ENCODE measurements around the gene SLC6A9. TPM values are rescaled to one million over a fixed set of nuclear protein-coding genes. Genes with fewer than 3 reads are reported as not detected.

The SLC6A9 gene
- total RNA-seq, 1 experiment from 2014 or later, result 45.0 TPM

DNA sequence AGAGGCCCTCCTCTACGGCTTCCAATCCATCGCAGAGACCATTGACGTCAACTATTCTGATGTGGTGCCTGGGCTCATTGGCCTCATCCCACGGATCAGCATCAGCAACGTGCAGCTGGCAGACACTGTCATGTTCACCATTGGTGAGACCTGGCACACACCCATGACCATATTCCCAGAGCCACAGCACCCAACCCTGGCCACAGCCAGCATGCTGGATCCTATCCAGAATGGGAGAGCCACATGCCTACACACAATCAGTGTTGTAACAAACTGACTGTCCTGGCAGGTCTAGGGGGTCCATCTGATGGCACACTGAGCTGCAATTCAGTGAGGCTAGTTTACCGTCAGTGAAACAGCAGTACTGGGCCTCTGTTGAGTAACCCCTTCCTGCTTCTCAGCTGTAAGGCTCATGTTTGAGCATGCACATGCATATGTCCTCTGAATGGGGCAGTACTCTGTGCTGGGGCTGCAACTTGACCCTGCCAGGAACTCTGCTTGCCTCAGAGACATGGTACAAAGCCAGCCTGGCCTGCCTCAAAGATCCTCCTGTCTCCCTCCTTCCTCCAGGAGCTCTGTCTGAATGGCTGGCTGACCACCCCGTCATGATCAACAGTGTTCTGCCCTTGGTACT lies 73.7 kb downstream of the SLC6A9 start:
- Mint-ChIP-seq H3K36me3 (ENCODE audit: insufficient read depth, unreplicated experiment) (no peaks in the 10 kb centered on the region), H3K9me3 (ENCODE audit: unreplicated experiment) (no peaks in the 10 kb centered on the region), H3K27me3 (ENCODE audit: insufficient read depth, unreplicated experiment) (no peaks in the 10 kb centered on the region), H3K27ac (ENCODE audit: unreplicated experiment) (no peak overlapping the region), H3K4me3 (ENCODE audit: unreplicated experiment) (no peak overlapping the region), H3K4me1 (ENCODE audit: low read depth, unreplicated experiment) (no peaks in the 10 kb centered on the region)
- TF ChIP-seq, protein P1, sequence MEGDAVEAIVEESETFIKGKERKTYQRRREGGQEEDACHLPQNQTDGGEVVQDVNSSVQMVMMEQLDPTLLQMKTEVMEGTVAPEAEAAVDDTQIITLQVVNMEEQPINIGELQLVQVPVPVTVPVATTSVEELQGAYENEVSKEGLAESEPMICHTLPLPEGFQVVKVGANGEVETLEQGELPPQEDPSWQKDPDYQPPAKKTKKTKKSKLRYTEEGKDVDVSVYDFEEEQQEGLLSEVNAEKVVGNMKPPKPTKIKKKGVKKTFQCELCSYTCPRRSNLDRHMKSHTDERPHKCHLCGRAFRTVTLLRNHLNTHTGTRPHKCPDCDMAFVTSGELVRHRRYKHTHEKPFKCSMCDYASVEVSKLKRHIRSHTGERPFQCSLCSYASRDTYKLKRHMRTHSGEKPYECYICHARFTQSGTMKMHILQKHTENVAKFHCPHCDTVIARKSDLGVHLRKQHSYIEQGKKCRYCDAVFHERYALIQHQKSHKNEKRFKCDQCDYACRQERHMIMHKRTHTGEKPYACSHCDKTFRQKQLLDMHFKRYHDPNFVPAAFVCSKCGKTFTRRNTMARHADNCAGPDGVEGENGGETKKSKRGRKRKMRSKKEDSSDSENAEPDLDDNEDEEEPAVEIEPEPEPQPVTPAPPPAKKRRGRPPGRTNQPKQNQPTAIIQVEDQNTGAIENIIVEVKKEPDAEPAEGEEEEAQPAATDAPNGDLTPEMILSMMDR (IDR thresholded peaks at IDR 0.05; ENCODE audit: insufficient read depth in 1 of 2, low read depth in 1 of 2, low read length in 1 of 2, severe bottlenecking in 1 of 2, unreplicated experiment in 1 of 2), result no peak
- no peaks in the 10 kb centered on the region for H3K4me1 ChIP-seq
- H3K4me3 ChIP-seq (ENCODE audit: low read depth, low read length), result no peak overlapping the region
- no peak for DNase-seq
- no peaks in the 10 kb centered on the region for H3K9me3 ChIP-seq
- intact Hi-C loops (cut with micrococcal nuclease; ENCODE audit: unreplicated experiment), result no loop called here
- H3K36me3 ChIP-seq (ENCODE audit: control insufficient read depth, insufficient read depth, low read length), result no peaks in the 10 kb centered on the region
- ChIA-PET CTCF (no interaction called here), POLR2A (no interaction called here)
- H3K27me3 ChIP-seq (replicated peaks; ENCODE audit: control insufficient read depth, insufficient read depth, low read length), result no peaks in the 10 kb centered on the region
- no TSS peak for BruUV-seq (replicated peaks)

DNA sequence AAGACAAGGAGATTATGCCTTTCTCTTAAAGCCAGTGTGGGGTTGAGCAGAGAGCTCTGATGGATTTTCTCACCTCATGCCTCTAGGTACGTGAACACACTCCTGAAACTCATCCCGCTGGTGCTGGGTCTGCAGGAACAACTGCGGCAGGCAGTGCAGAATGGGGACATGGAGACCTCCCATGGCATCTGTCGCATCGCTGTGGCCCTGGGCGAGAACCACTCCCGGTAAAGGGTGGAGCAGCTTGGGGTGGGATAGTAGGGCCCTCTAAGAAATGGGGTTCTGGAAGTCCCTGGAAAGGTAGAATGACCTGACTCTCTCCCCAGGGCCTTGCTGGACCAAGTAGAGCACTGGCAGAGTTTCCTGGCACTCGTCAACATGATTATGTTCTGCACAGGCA lies 75.0 kb downstream of the SLC6A9 start:
- BruUV-seq (replicated peaks), result no TSS peak
- DNase-seq, result no peak
- Mint-ChIP-seq H3K4me1 (ENCODE audit: low read depth, unreplicated experiment) (no peaks in the 10 kb centered on the region), H3K4me3 (ENCODE audit: unreplicated experiment) (no peak overlapping the region), H3K9me3 (ENCODE audit: unreplicated experiment) (no peaks in the 10 kb centered on the region), H3K36me3 (ENCODE audit: insufficient read depth, unreplicated experiment) (no peaks in the 10 kb centered on the region), H3K27ac (ENCODE audit: unreplicated experiment) (no peak overlapping the region), H3K27me3 (ENCODE audit: insufficient read depth, unreplicated experiment) (no peaks in the 10 kb centered on the region)
- Histone ChIP-seq H3K4me3 (ENCODE audit: low read depth, low read length) (no peak overlapping the region), H3K36me3 (ENCODE audit: control insufficient read depth, insufficient read depth, low read length) (no peaks in the 10 kb centered on the region), H3K4me1 (no peaks in the 10 kb centered on the region), H3K27me3 (replicated peaks; ENCODE audit: control insufficient read depth, insufficient read depth, low read length) (no peaks in the 10 kb centered on the region), H3K9me3 (no peaks in the 10 kb centered on the region)
- intact Hi-C loops (cut with micrococcal nuclease; ENCODE audit: unreplicated experiment), result no loop called here
- POLR2A ChIA-PET, result no interaction called here
- TF ChIP-seq, protein P1 (IDR thresholded peaks at IDR 0.05; ENCODE audit: insufficient read depth in 1 of 2, low read depth in 1 of 2, low read length in 1 of 2, severe bottlenecking in 1 of 2, unreplicated experiment in 1 of 2), result no peak
- CTCF ChIA-PET, result no interaction called here

DNA sequence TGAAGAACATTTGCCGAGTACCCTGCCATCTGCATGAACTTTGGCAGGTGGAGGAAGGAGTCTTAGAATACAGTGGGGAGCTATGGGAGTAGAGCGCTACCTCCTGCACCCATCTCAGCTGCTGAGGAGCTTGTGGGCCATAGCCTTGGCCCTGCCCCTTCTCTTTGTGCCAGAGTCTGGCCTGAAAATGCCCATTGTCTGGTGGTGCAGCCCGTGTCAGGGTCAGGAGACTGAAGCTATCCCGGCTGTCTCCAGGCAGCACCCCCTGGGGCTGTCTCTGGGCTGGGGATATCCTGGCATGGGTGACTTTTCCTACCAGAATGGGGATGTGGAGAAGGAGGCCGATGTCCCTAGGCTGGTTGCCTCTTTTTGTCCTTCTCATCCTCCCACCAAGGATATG lies 77.2 kb downstream of the SLC6A9 start:
- intact Hi-C loops (cut with micrococcal nuclease; ENCODE audit: unreplicated experiment), result no loop called here
- no peak overlapping the region for H3K4me3 ChIP-seq (ENCODE audit: low read depth, low read length)
- Mint-ChIP-seq H3K27me3 (ENCODE audit: insufficient read depth, unreplicated experiment) (no peaks in the 10 kb centered on the region), H3K4me3 (ENCODE audit: unreplicated experiment) (no peak overlapping the region), H3K9me3 (ENCODE audit: unreplicated experiment) (no peaks in the 10 kb centered on the region), H3K4me1 (ENCODE audit: low read depth, unreplicated experiment) (no peaks in the 10 kb centered on the region), H3K27ac (ENCODE audit: unreplicated experiment) (no peak overlapping the region), H3K36me3 (ENCODE audit: insufficient read depth, unreplicated experiment) (no peaks in the 10 kb centered on the region)
- ChIA-PET POLR2A (no interaction called here), CTCF (interaction anchor here (0.6 kb wide), 1 partner anchor 146 kb away, joined by 3 read pairs; no protein-coding TSS in a partner anchor)
- no peaks in the 10 kb centered on the region for H3K36me3 ChIP-seq (ENCODE audit: control insufficient read depth, insufficient read depth, low read length)
- H3K27me3 ChIP-seq (replicated peaks; ENCODE audit: control insufficient read depth, insufficient read depth, low read length), result no peaks in the 10 kb centered on the region
- TF ChIP-seq, protein P1 (IDR thresholded peaks at IDR 0.05; ENCODE audit: insufficient read depth in 1 of 2, low read depth in 1 of 2, low read length in 1 of 2, severe bottlenecking in 1 of 2, unreplicated experiment in 1 of 2), result no peak
- H3K4me1 ChIP-seq, result no peaks in the 10 kb centered on the region
- H3K9me3 ChIP-seq, result no peaks in the 10 kb centered on the region
- no TSS peak for BruUV-seq (replicated peaks)
- no peak for DNase-seq

All from Caco-2 (cell line).